Left kidney (tissue), 2 donors: ENCODE data around the gene SUPT7L. TPM values are rescaled to one million over a fixed set of nuclear protein-coding genes. Genes with fewer than 3 reads are reported as not detected.
A peak's percentile ranks its signal among the peaks of the same experiment; 100 is the strongest.
"Not testable (repeated sequence)": the region's sequence is repeated elsewhere in the genome, so short reads cannot be mapped to it uniquely, and the experiment has no call there.

Experiments used
- DNase-seq: peaks from one replicate; pipeline ENCODE4 v3.0.0-alpha.2; 2013
- polyA plus RNA-seq: library from polyadenylated mRNA; unstranded; fragments of 120-200 nt; gene quantifications from one replicate; pipeline ENCODE4 v1.2.1, GENCODE V29; 2013; ENCODE audit not compliant: insufficient read length

SUPT7L gene
- polyA plus RNA-seq, 1 donor: 72.3 TPM

GRCh38 chr2:27689424-27689823, 26.0 kb upstream of the SUPT7L start:
- DNase-seq: no peak

GRCh38 chr2:27687232-27687631, 23.8 kb upstream of the SUPT7L start:
- DNase-seq: no peak

GRCh38 chr2:27685577-27685976, 22.2 kb upstream of the SUPT7L start:
- no peak for DNase-seq

- DNase-seq: not testable (repeated sequence)
These were observed 21.6 kb upstream of the SUPT7L start for GRCh38 chr2:27685006-27685405.

- DNase-seq: peak; percentile 93
These were observed 20.1 kb upstream of the SUPT7L start for GRCh38 chr2:27683390-27684071.

- DNase-seq: not testable (repeated sequence)
These were observed 18.9 kb upstream of the SUPT7L start for GRCh38 chr2:27682334-27682771.

- no peak for DNase-seq
These were observed 18.4 kb upstream of the SUPT7L start for GRCh38 chr2:27681841-27682240.

GRCh38 chr2:27680571-27680970, 17.2 kb upstream of the SUPT7L start:
- DNase-seq: no peak

- DNase-seq: no peak
These were observed 9.5 kb upstream of the SUPT7L start for GRCh38 chr2:27672723-27673486.

GRCh38 chr2:27671235-27671634, 7.8 kb upstream of the SUPT7L start:
- no peak for DNase-seq

GRCh38 chr2:27667446-27667845, 4.0 kb upstream of the SUPT7L start:
- DNase-seq: no peak

- DNase-seq: no peak
These were observed 1.4 kb upstream of the SUPT7L start for GRCh38 chr2:27664622-27665363.

- DNase-seq: no peak
These were observed 750 bp upstream of the SUPT7L start for GRCh38 chr2:27664154-27664574.

- no peak for DNase-seq
These were observed 2.0 kb downstream of the SUPT7L start for GRCh38 chr2:27661371-27661770.

- DNase-seq: no peak
These were observed 8.1 kb downstream of the SUPT7L start for GRCh38 chr2:27655155-27655951.

GRCh38 chr2:27653397-27653796, 10.0 kb downstream of the SUPT7L start:
- DNase-seq: no peak

GRCh38 chr2:27652790-27653189, 10.6 kb downstream of the SUPT7L start:
- no peak for DNase-seq

GRCh38 chr2:27652341-27652740, 11.1 kb downstream of the SUPT7L start:
- no peak for DNase-seq

GRCh38 chr2:27651056-27651455, 12.4 kb downstream of the SUPT7L start:
- DNase-seq: no peak

- DNase-seq: no peak
These were observed 15.7 kb downstream of the SUPT7L start for GRCh38 chr2:27647737-27648136.

GRCh38 chr2:27647289-27647688, 16.1 kb downstream of the SUPT7L start:
- no peak for DNase-seq

- no peak for DNase-seq
These were observed 18.2 kb downstream of the SUPT7L start for GRCh38 chr2:27645197-27645596.
